HepG2 (cell line): ENCODE results near the gene PEAK1. TPM values are rescaled to one million over a fixed set of nuclear protein-coding genes. Genes with fewer than 3 reads are reported as not detected.

ENCODE experiments used
- ATAC-seq: fragments of 200-7000 bp; cut with Tn5 transposase; 3 replicates; pipeline ENCODE4 v1.9.1; 2020; ENCODE audit warnings: mild to moderate bottlenecking, moderate library complexity
- BruUV-seq: library from RNA; stranded (reverse); fragments of 400-500 nt; replicated peaks from 2 replicates; lab custom pipeline; 2021; lab: Mats Ljungman, UMichigan
- CTCF ChIA-PET: fragments of 300-600 bp; formaldehyde crosslinking; extraction: SDS; loops from one replicate; lab custom pipeline; 2021; ENCODE audit warnings: low total read pairs, inconsistent platforms, low intra/inter-chr PET ratio; lab: Yijun Ruan, JAX
- POLR2A ChIA-PET: fragments of 350-600 bp; sonication (Branson Sonifier 250); formaldehyde crosslinking; loops from one replicate; lab custom pipeline; 2020; ENCODE audit warnings: antibody characterized with exemption, inconsistent platforms; lab: Yijun Ruan, JAX
- DNase-seq: peaks from one replicate; pipeline ENCODE4 v3.0.0-alpha.2; 2015; ENCODE audit warnings: low spot score
- FAIRE-seq: peaks from 3 replicates; lab custom pipeline; 2011; peaks lifted over from hg19 to GRCh38; lab: Jason Lieb, UNC
- H2AFZ ChIP-seq: one replicate; pipeline ENCODE4 v1.6.1; 2011; ENCODE audit warnings: low read length, inconsistent platforms
- H3K27ac ChIP-seq: fragments of 300-600 bp; 3 replicates; pipeline ENCODE4 v1.8.0; 2011; ENCODE audit warnings: mixed run types, mild to moderate bottlenecking, mixed read lengths, low read length, inconsistent platforms; ENCODE audit not compliant: insufficient read depth; ENCODE audit errors: extremely low read length
- H3K27me3 ChIP-seq, 2 experiments: fragments of 200-600 bp in 1 of 2; 2 replicates in 1 of 2; 3 replicates in 1 of 2; pipeline versions ENCODE4 v1.6.0 to v1.8.0; 2011; ENCODE audit warnings: low read length in 2 of 2, mild to moderate bottlenecking in 2 of 2, moderate library complexity in 2 of 2, inconsistent platforms in 1 of 2; ENCODE audit not compliant: insufficient read depth in 2 of 2, control insufficient read depth in 1 of 2
- H3K36me3 ChIP-seq, 2 experiments: fragments of 200-600 bp in 1 of 2; replicated peaks in 1 of 2; 2 replicates in 1 of 2; 3 replicates in 1 of 2; pipeline versions ENCODE4 v1.5.1 to v1.8.0; 2011; ENCODE audit warnings: low read length in 2 of 2, inconsistent platforms in 1 of 2; ENCODE audit not compliant: insufficient read depth in 2 of 2, control insufficient read depth in 1 of 2
- H3K4me1 ChIP-seq: 2 replicates; pipeline ENCODE4 v1.5.1; 2012; ENCODE audit warnings: low read length, inconsistent platforms; ENCODE audit not compliant: insufficient read depth
- H3K4me2 ChIP-seq: 2 replicates; pipeline ENCODE4 v1.6.0; 2011; ENCODE audit warnings: low read depth, low read length, inconsistent platforms
- H3K4me3 ChIP-seq, 3 experiments: fragments of 200-600 bp in 1 of 3; sonication (generic), shearing (Covaris generic) in 1 of 3; replicated peaks in 1 of 3; 2 replicates each; pipeline ENCODE4 v1.5.1; 2011 to 2016; ENCODE audit warnings: low read length in 3 of 3, inconsistent platforms in 2 of 3, low read depth in 2 of 3, mild to moderate bottlenecking in 2 of 3, control low read depth in 1 of 3, mixed read lengths in 1 of 3; ENCODE audit not compliant: insufficient read depth in 1 of 3
- H3K79me2 ChIP-seq: one replicate; pipeline ENCODE4 v1.6.1; 2011; ENCODE audit warnings: low read length, inconsistent platforms; ENCODE audit not compliant: insufficient read depth
- H3K9ac ChIP-seq: 2 replicates; pipeline ENCODE4 v1.6.0; 2011; ENCODE audit warnings: mild to moderate bottlenecking, low read depth, low read length, inconsistent platforms; ENCODE audit not compliant: insufficient read depth
- H3K9me3 ChIP-seq: 2 replicates; pipeline ENCODE4 v1.5.1; 2012; ENCODE audit warnings: mild to moderate bottlenecking, low read length
- H4K20me1 ChIP-seq: 2 replicates; pipeline ENCODE4 v1.6.0; 2011; ENCODE audit warnings: inconsistent platforms, mild to moderate bottlenecking, low read length, moderate library complexity; ENCODE audit not compliant: insufficient read depth
- CBFB ChIP-seq: sonication (generic); formaldehyde crosslinking; IDR thresholded peaks from 2 replicates; pipeline ENCODE4 v1.4.0; 2020; ENCODE audit warnings: missing genetic modification reagents
- KLF16 ChIP-seq, 2 experiments: sonication (generic) in 1 of 2; formaldehyde crosslinking in 1 of 2; IDR thresholded peaks; 2 replicates each; pipeline versions ENCODE4 v1.6.1 to v1.8.0; 2016 to 2023; ENCODE audit warnings: missing genetic modification reagents in 2 of 2, missing compliant biosample characterization in 1 of 2
- MAX ChIP-seq: IDR thresholded peaks from 2 replicates; pipeline ENCODE4 v1.6.1; 2012; ENCODE audit warnings: inconsistent platforms
- MTA1 ChIP-seq: sonication (generic); formaldehyde crosslinking; IDR thresholded peaks from 2 replicates; pipeline ENCODE4 v1.4.0; 2020; ENCODE audit warnings: missing genetic modification reagents, mild to moderate bottlenecking, borderline replicate concordance
- MYPOP ChIP-seq: sonication (generic); formaldehyde crosslinking; IDR thresholded peaks from 2 replicates; pipeline ENCODE4 v1.8.1; 2023; ENCODE audit warnings: mild to moderate bottlenecking, moderate library complexity, missing genetic modification reagents
- ZNF382 ChIP-seq: sonication (generic); formaldehyde crosslinking; IDR thresholded peaks from 2 replicates; pipeline ENCODE4 v1.5.0; 2020; ENCODE audit warnings: missing genetic modification reagents, mild to moderate bottlenecking, borderline replicate concordance
- ZNF460 ChIP-seq: sonication (generic); formaldehyde crosslinking; IDR thresholded peaks from 2 replicates; pipeline ENCODE4 v1.5.1; 2020; ENCODE audit warnings: missing genetic modification reagents, mild to moderate bottlenecking, borderline replicate concordance
- ZNF784 ChIP-seq: sonication (generic); formaldehyde crosslinking; IDR thresholded peaks from 2 replicates; pipeline ENCODE4 v1.5.1; 2020; ENCODE audit warnings: missing genetic modification reagents, mild to moderate bottlenecking, borderline replicate concordance
- in situ Hi-C: cut with HindIII; loops from 2 replicates; pipeline ENCODE4 v1.10.0; 2017; ENCODE audit warnings: low pct_unique_long_range_greater_than_20kb; ENCODE audit not compliant: extremely low pct_ligation_motif_present
- intact Hi-C: fragments of 100-400 bp; cut with micrococcal nuclease; formaldehyde crosslinking; loops from one replicate; pipeline ENCODE4 v1.10.0; 2022; ENCODE audit not compliant: unreplicated experiment
- polyA plus RNA-seq, 8 experiments: library from polyadenylated mRNA; depleted of rRNA in 3 of 8; stranded (reverse) in 7 of 8; unstranded in 1 of 8; fragments of >200 nt; fragmentation: Illumina TruSeq in 4 of 8; extraction: Trizol in 4 of 8; gene quantifications; 2 replicates each; pipeline versions ENCODE4 v1.2.1 to v1.2.3, GENCODE V29; 2011 to 2016; ENCODE audit warnings: low read depth in 4 of 8, missing spikeins in 1 of 8, mixed read lengths in 1 of 8; ENCODE audit not compliant: insufficient read depth in 1 of 8
- total RNA-seq, 5 experiments: library from RNA; depleted of rRNA; stranded (reverse); fragments of >200 nt; fragmentation: Illumina TruSeq; extraction: Trizol; gene quantifications; 2 replicates each; pipeline ENCODE4 v1.2.3, GENCODE V29; 2016; ENCODE audit warnings: low read depth in 1 of 5
- TF ChIP-seq, protein P1 (sequence below): sonication (generic); formaldehyde crosslinking; IDR thresholded peaks from 2 replicates; pipeline ENCODE4 v1.8.1; 2023; ENCODE audit warnings: missing genetic modification reagents, mild to moderate bottlenecking, borderline replicate concordance
- TF ChIP-seq, protein P2 (sequence below): sonication (generic); formaldehyde crosslinking; IDR thresholded peaks from 2 replicates; pipeline ENCODE4 v1.4.0; 2020; ENCODE audit warnings: missing genetic modification reagents

PEAK1 gene
- total and polyA plus RNA-seq, 2 of the 13 experiments (the other 11 are each of a cell fraction or from before 2014, with no cell fraction given), result 6.0 to 6.6 TPM

GRCh38 chr15:77454951-77455350 lies 35.0 kb upstream of the PEAK1 start:
- H3K27me3 ChIP-seq, result no peaks in the 10 kb centered on the region
- no peak overlapping the region for H3K4me3 ChIP-seq
- ChIA-PET CTCF (no interaction called here), POLR2A (no interaction called here)
- no peak for TF ChIP-seq CBFB
- TF ChIP-seq ZNF460 (CRISPR knock-in tag), result no peak
- no peak for TF ChIP-seq KLF16 (CRISPR knock-in tag; IDR thresholded peaks at IDR 0.05)
- no peak for TF ChIP-seq ZNF784
- TF ChIP-seq ZNF382 (CRISPR knock-in tag), result no peak
- TF ChIP-seq, protein P1, sequence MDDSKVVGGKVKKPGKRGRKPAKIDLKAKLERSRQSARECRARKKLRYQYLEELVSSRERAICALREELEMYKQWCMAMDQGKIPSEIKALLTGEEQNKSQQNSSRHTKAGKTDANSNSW (CRISPR knock-in tag), result no peak
- TF ChIP-seq MYPOP, result no peak
- TF ChIP-seq MAX, result no peak
- TF ChIP-seq, protein P2, sequence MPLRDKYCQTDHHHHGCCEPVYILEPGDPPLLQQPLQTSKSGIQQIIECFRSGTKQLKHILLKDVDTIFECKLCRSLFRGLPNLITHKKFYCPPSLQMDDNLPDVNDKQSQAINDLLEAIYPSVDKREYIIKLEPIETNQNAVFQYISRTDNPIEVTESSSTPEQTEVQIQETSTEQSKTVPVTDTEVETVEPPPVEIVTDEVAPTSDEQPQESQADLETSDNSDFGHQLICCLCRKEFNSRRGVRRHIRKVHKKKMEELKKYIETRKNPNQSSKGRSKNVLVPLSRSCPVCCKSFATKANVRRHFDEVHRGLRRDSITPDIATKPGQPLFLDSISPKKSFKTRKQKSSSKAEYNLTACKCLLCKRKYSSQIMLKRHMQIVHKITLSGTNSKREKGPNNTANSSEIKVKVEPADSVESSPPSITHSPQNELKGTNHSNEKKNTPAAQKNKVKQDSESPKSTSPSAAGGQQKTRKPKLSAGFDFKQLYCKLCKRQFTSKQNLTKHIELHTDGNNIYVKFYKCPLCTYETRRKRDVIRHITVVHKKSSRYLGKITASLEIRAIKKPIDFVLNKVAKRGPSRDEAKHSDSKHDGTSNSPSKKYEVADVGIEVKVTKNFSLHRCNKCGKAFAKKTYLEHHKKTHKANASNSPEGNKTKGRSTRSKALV (CRISPR knock-in tag), result no peak
- TF ChIP-seq MTA1, result no peak
- H2AFZ ChIP-seq, result no peak overlapping the region
- no TSS peak for BruUV-seq
- peaks cover 15% of the 10 kb centered on the region; the same call in 1 of the 2 replicates for H3K4me1 ChIP-seq
- intact Hi-C loops, result no loop called here
- in situ Hi-C loops, result no loop called here
- FAIRE-seq, result no peak
- H4K20me1 ChIP-seq, result no peaks in the 10 kb centered on the region
- peaks cover 4 to 20% of the 10 kb centered on the region in 2 experiments; a peak in 4 of 5 replicates for H3K36me3 ChIP-seq
- H3K27ac ChIP-seq, result no peak overlapping the region
- no peaks in the 10 kb centered on the region for H3K9me3 ChIP-seq
- peaks cover 6% of the 10 kb centered on the region for H3K79me2 ChIP-seq
- no peak overlapping the region for H3K9ac ChIP-seq
- no peak for DNase-seq
- ATAC-seq, result no peak
- H3K4me2 ChIP-seq, result no peak overlapping the region
